Tibial nerve (tissue), 3 donors: ENCODE results near the gene APOBEC3F.
"Not testable (repeated sequence)": the region's sequence is repeated elsewhere in the genome, so short reads cannot be mapped to it uniquely, and the experiment has no call there.

ENCODE experiments used
- POLR2A ChIP-seq, 2 donors: fragments of 450-650 bp; IDR thresholded peaks; one replicate each; pipeline ENCODE4 v1.6.1; 2017; ENCODE audit warnings: antibody characterized with exemption in 2 of 2, mild to moderate bottlenecking in 2 of 2, moderate library complexity in 2 of 2
- TF ChIP-seq, protein P1 (sequence below), 5 experiments: fragments of 200-600 bp in 3 of 5; fragments of 450-650 bp in 2 of 5; sonication (generic) in 3 of 5; IDR thresholded peaks; one replicate each; pipeline ENCODE4 v1.5.1; 2016 to 2019; ENCODE audit warnings: antibody characterized with exemption in 5 of 5, mild to moderate bottlenecking in 3 of 5, moderate library complexity in 2 of 5

DNA sequence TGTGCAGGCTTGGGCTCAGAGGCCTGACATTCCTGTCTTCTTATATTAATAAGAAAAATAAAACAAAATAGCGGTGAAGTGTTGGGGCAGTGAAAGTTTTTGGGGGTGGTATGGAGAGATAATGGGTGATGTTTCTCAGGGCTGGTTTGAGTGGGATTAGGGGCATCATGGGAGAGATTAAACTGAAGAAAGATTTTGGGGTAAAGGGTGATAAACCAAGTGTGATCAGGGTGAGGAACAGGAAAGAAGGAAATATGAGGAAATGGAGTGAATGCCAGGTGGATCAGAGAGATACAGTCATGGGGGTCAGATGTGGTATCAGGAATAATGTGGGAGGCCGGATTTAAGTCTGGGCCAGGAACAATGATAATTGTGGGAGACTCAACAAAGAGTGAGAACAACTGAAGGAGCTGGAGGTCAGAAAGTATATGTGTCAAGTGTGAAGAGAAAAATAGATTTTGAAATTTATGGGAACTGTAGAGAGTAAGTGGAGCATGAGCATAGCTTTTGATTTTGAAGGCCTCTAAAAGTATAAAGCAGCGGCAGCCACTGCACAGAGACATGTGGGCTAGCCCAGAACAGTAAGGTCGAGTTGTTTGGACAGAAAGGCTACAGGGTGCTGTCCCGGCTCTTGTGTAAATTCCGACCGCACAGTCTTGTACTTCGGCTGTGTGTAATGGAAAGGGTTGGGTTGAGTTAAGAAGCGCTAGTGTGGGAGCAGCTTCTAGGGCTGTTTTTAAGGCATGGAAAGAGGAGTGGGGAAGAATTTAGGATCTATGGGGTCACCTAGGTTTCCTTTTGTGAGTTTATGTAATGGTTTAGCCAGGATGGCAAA is 26.0 kb downstream of the APOBEC3F start:
- TF ChIP-seq, protein P1, sequence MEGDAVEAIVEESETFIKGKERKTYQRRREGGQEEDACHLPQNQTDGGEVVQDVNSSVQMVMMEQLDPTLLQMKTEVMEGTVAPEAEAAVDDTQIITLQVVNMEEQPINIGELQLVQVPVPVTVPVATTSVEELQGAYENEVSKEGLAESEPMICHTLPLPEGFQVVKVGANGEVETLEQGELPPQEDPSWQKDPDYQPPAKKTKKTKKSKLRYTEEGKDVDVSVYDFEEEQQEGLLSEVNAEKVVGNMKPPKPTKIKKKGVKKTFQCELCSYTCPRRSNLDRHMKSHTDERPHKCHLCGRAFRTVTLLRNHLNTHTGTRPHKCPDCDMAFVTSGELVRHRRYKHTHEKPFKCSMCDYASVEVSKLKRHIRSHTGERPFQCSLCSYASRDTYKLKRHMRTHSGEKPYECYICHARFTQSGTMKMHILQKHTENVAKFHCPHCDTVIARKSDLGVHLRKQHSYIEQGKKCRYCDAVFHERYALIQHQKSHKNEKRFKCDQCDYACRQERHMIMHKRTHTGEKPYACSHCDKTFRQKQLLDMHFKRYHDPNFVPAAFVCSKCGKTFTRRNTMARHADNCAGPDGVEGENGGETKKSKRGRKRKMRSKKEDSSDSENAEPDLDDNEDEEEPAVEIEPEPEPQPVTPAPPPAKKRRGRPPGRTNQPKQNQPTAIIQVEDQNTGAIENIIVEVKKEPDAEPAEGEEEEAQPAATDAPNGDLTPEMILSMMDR (IDR thresholded peaks at IDR 0.05) = not testable (repeated sequence)
- TF ChIP-seq POLR2A (IDR thresholded peaks at IDR 0.05) = not testable (repeated sequence)
